ENCODE results near the gene RAB38. TPM values are rescaled to one million over a fixed set of nuclear protein-coding genes. Genes with fewer than 3 reads are reported as not detected.

Gene RAB38
- total RNA-seq, 4 donors from 2014 or later: 0.75 to 2.1 (median 0.80) TPM

DNA sequence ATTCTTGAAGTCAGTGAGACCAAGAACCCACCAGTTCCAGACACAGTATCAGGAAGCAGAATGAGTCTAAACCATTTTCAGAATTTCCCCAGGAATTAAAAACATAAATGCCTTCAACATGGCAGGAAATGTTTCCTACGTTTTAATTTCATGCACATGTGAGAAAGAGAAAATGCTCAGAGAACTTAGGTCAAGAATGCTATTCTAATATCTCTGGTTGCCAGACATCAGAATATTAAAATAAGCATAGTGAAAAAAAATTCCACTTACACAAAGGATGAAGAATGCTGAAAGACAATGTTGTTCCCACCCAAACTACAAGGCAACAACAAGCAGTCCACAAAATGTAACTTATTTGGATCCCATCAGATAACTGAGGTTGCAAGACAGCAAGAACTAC, 104.8 kb downstream of the RAB38 start:
- H3K4me1 ChIP-seq: no peaks in the 10 kb centered on the region
- no peak for DNase-seq (ENCODE audit: extremely low spot score)
- H3K27ac ChIP-seq (replicated peaks in 1 of 4): no peak overlapping the region
- H3K27me3 ChIP-seq: no peaks in the 10 kb centered on the region
- H3K9me3 ChIP-seq: peaks cover 0 to 9% (median 5%) of the 10 kb centered on the region in 4 donors
- H3K36me3 ChIP-seq: no peaks in the 10 kb centered on the region
- intact Hi-C loops (cut with DNase I): no loop called here
- no peak overlapping the region for H3K4me3 ChIP-seq
- TF ChIP-seq EP300 (IDR thresholded peaks at IDR 0.05) (no peak), POLR2A (IDR thresholded peaks at IDR 0.05; ENCODE audit: low read depth) (no peak), POLR2AphosphoS5 (IDR thresholded peaks at IDR 0.05) (no peak)
- TF ChIP-seq, protein P1, sequence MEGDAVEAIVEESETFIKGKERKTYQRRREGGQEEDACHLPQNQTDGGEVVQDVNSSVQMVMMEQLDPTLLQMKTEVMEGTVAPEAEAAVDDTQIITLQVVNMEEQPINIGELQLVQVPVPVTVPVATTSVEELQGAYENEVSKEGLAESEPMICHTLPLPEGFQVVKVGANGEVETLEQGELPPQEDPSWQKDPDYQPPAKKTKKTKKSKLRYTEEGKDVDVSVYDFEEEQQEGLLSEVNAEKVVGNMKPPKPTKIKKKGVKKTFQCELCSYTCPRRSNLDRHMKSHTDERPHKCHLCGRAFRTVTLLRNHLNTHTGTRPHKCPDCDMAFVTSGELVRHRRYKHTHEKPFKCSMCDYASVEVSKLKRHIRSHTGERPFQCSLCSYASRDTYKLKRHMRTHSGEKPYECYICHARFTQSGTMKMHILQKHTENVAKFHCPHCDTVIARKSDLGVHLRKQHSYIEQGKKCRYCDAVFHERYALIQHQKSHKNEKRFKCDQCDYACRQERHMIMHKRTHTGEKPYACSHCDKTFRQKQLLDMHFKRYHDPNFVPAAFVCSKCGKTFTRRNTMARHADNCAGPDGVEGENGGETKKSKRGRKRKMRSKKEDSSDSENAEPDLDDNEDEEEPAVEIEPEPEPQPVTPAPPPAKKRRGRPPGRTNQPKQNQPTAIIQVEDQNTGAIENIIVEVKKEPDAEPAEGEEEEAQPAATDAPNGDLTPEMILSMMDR (IDR thresholded peaks at IDR 0.05): no peak
- WGBS: 31% methylated on average over 1 of the region's 1 CpG

DNA sequence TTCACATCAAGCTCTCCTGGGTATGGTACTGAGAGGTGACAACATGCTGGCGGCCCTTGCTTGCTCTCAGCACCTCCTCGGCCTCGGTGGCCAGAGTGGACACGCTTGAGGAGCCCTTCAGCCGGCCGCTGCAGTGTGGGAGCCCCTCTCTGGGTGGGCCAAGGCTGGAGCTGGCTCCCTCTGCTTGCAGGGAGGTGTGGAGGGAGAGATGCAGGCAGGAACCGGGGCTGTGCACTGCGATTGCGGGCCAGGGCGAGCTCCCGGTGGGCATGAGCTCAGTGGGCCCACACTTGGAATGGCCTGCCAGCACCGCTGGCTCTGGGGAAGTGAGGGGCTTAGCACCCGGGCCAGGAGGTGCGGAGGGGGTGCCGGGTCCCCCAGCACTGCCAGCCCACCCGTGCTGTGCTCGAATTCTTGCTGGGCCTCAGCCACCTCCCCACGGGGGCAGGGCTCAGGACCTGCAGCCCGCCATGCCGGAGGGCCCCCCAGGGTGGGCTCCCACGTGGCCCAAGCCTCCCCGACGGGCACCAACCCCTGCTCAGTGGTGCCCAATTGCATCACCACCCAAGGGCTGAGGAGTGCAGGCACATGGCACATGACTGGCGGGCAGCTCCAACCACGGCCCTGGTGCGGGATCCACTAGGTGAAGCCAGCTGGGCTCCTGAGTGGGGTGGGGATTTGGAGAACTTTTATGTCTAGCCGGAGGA, 106.2 kb downstream of the RAB38 start:
- no peak overlapping the region for H3K27ac ChIP-seq (replicated peaks in 1 of 4)
- peaks cover 0 to 4% (median 4%) of the 10 kb centered on the region in 4 donors for H3K9me3 ChIP-seq
- 91% methylated on average over 12 of the region's 27 CpGs for WGBS
- no peak overlapping the region for H3K4me3 ChIP-seq
- no peaks in the 10 kb centered on the region for H3K27me3 ChIP-seq
- intact Hi-C loops (cut with DNase I): no loop called here
- no peak for DNase-seq (ENCODE audit: extremely low spot score)
- TF ChIP-seq EP300 (IDR thresholded peaks at IDR 0.05) (no peak), POLR2A (IDR thresholded peaks at IDR 0.05; ENCODE audit: low read depth) (no peak), POLR2AphosphoS5 (IDR thresholded peaks at IDR 0.05) (no peak)
- TF ChIP-seq, protein P1 (IDR thresholded peaks at IDR 0.05): no peak
- no peaks in the 10 kb centered on the region for H3K4me1 ChIP-seq
- H3K36me3 ChIP-seq: no peaks in the 10 kb centered on the region

DNA sequence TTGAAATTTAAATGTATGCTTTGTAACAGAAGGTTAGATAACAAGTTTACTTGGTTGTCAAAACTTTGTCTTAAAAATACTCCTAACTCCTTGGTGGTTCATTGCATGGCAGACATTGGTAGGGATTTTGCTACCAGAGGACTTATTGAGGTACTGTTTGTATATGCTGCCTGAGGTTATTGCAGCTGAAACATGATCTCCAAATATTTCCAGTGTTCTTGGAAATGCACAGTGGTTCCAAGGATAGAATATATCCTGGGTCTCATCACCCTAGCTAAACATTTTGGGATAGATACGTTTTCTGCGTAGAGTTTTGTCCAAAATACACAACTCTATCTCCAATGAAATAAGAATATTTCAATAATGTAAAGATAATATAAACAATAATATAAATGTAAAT, 109.2 kb downstream of the RAB38 start:
- no peak for TF ChIP-seq EP300 (IDR thresholded peaks at IDR 0.05)
- TF ChIP-seq, protein P1 (IDR thresholded peaks at IDR 0.05): no peak
- TF ChIP-seq POLR2A (IDR thresholded peaks at IDR 0.05; ENCODE audit: low read depth): no peak
- no peak for TF ChIP-seq POLR2AphosphoS5 (IDR thresholded peaks at IDR 0.05)
- intact Hi-C loops (cut with DNase I): no loop called here
- no peak for DNase-seq (ENCODE audit: extremely low spot score)
- Histone ChIP-seq H3K4me1 (no peaks in the 10 kb centered on the region), H3K36me3 (no peaks in the 10 kb centered on the region), H3K27ac (replicated peaks in 1 of 4) (no peak overlapping the region), H3K27me3 (no peaks in the 10 kb centered on the region), H3K9me3 (no peaks in the 10 kb centered on the region), H3K4me3 (no peak overlapping the region)
- WGBS: 63% methylated on average over 2 of the region's 2 CpGs

DNA sequence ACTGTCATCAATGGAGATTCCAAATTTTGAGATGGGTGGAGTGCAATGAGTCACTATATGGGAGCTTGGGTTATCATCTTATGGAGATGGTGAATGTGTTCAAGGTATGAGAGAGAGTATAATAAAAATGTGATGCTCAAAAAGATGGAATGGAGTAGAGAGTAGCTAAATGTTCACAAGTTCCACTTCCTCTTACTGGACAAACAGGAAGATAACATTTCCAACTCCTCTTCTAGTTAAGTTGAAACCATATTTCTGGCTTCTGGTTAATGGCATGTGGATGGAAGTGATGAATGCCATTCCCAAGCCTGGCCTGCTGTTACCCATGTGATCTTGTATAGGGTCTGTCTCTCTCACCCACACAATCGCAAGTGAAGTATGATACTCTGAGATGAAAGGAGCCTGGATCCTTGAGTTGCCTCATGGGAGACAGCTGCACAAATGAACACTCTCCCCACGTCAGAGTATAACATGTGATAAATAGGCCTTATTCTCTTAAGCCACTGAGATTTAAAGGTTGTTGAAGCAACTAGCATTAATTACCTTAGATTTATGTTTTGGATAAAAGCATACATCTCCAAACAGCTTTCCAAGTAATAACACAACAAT, 111.0 kb downstream of the RAB38 start:
- TF ChIP-seq, protein P1 (IDR thresholded peaks at IDR 0.05): no peak
- TF ChIP-seq POLR2A (IDR thresholded peaks at IDR 0.05; ENCODE audit: low read depth) (no peak), EP300 (IDR thresholded peaks at IDR 0.05) (no peak), POLR2AphosphoS5 (IDR thresholded peaks at IDR 0.05) (no peak)
- Histone ChIP-seq H3K9me3 (no peaks in the 10 kb centered on the region), H3K4me3 (no peak overlapping the region), H3K4me1 (no peaks in the 10 kb centered on the region), H3K36me3 (no peaks in the 10 kb centered on the region), H3K27ac (replicated peaks in 1 of 4) (no peak overlapping the region), H3K27me3 (no peaks in the 10 kb centered on the region)
- intact Hi-C loops (cut with DNase I): no loop called here
- WGBS: 79% methylated on average over 2 of the region's 2 CpGs
- DNase-seq (ENCODE audit: extremely low spot score): no peak

Small RNA genes within 50 kb of the gene (small RNA-seq; reads per million reads assigned to genes)
- gene MIR3166 (0 reads per million in 3 donors), gene RF00019 (0 reads per million in 3 donors)

Other genes with a start within 250 kb of the RAB38 start
- 10 to 100 TPM; 22.1 to 59.0 (median 24.9) TPM for gene CTSC, start 162.3 kb upstream of the RAB38 start, total RNA-seq

Measured in esophagus muscularis mucosa (tissue), 4 donors.